Mesothelial cell of epicardium (in vitro differentiated cells): ENCODE data around the gene SYTL3. TPM values are rescaled to one million over a fixed set of nuclear protein-coding genes. Genes with fewer than 3 reads are reported as not detected.

Experiments used
- DNase-seq, 2 experiments: peaks; one replicate each; pipeline ENCODE4 v3.0.0; 2021; ENCODE audit warnings: low spot score in 2 of 2; ENCODE audit not compliant: unreplicated experiment in 2 of 2
- H3K27ac Mint-ChIP-seq: 2 replicates; pipeline ENCODE4 v1.8.0; 2021; ENCODE audit warnings: mixed read lengths
- H3K27me3 Mint-ChIP-seq: 2 replicates; pipeline ENCODE4 v1.8.0; 2021; ENCODE audit warnings: low read depth, mixed read lengths
- H3K36me3 Mint-ChIP-seq: 2 replicates; pipeline ENCODE4 v1.8.0; 2021; ENCODE audit warnings: mixed read lengths
- H3K4me1 Mint-ChIP-seq: 2 replicates; pipeline ENCODE4 v1.8.0; 2021; ENCODE audit warnings: mixed read lengths
- H3K4me3 Mint-ChIP-seq: 2 replicates; pipeline ENCODE4 v1.8.0; 2021; ENCODE audit warnings: mild to moderate bottlenecking, moderate library complexity, mixed read lengths
- H3K9me3 Mint-ChIP-seq: 2 replicates; pipeline ENCODE4 v1.8.0; 2021; ENCODE audit warnings: mixed read lengths
- CTCF ChIP-seq: fragments of 200-600 bp; sonication (generic); IDR thresholded peaks from one replicate; pipeline ENCODE4 v1.5.0; 2021; ENCODE audit warnings: antibody characterized with exemption; ENCODE audit not compliant: unreplicated experiment
- total RNA-seq: library from RNA; stranded (reverse); gene quantifications from 3 replicates; pipeline ENCODE4 v1.2.1, GENCODE V29; 2021

Gene SYTL3
- total RNA-seq, 1 donor from 2014 or later: 6.1 TPM

- H3K9me3 Mint-ChIP-seq: peaks cover 10% of the 10 kb centered on the region
- DNase-seq: no peak
- no peak for TF ChIP-seq CTCF
- H3K4me1 Mint-ChIP-seq: peaks cover 26% of the 10 kb centered on the region
- no peak overlapping the region for H3K4me3 Mint-ChIP-seq
- peaks cover 14% of the 10 kb centered on the region for H3K36me3 Mint-ChIP-seq
- H3K27me3 Mint-ChIP-seq: no peaks in the 10 kb centered on the region
- H3K27ac Mint-ChIP-seq: no peak overlapping the region
These were observed 93.3 kb downstream of the SYTL3 start for GRCh38 chr6:158743033-158743651.

- H3K4me3 Mint-ChIP-seq: no peak overlapping the region
- no peak for DNase-seq
- H3K9me3 Mint-ChIP-seq: no peaks in the 10 kb centered on the region
- H3K36me3 Mint-ChIP-seq: peaks cover 5% of the 10 kb centered on the region
- H3K27ac Mint-ChIP-seq: peak overlapping the region; percentile 92
- no peaks in the 10 kb centered on the region for H3K27me3 Mint-ChIP-seq
- H3K4me1 Mint-ChIP-seq: peaks cover 21% of the 10 kb centered on the region
- TF ChIP-seq CTCF: no peak
These were observed 95.2 kb downstream of the SYTL3 start for GRCh38 chr6:158744986-158745430.

GRCh38 chr6:158751224-158751623 lies 101.4 kb downstream of the SYTL3 start:
- Mint-ChIP-seq H3K36me3 (no peaks in the 10 kb centered on the region), H3K27ac (peak overlapping the region; percentile 69), H3K4me1 (peaks cover 34% of the 10 kb centered on the region), H3K4me3 (no peak overlapping the region), H3K27me3 (no peaks in the 10 kb centered on the region), H3K9me3 (no peaks in the 10 kb centered on the region)
- no peak for TF ChIP-seq CTCF
- DNase-seq: no peak

- no peak for TF ChIP-seq CTCF
- peak overlapping the region; percentile 72 for H3K27ac Mint-ChIP-seq
- no peaks in the 10 kb centered on the region for H3K27me3 Mint-ChIP-seq
- H3K9me3 Mint-ChIP-seq: no peaks in the 10 kb centered on the region
- no peak overlapping the region for H3K4me3 Mint-ChIP-seq
- no peaks in the 10 kb centered on the region for H3K36me3 Mint-ChIP-seq
- peaks cover 34% of the 10 kb centered on the region for H3K4me1 Mint-ChIP-seq
- DNase-seq: no peak
These were observed 102.1 kb downstream of the SYTL3 start for GRCh38 chr6:158751921-158752320.

GRCh38 chr6:158752613-158753012 lies 102.8 kb downstream of the SYTL3 start:
- Mint-ChIP-seq H3K4me3 (no peak overlapping the region), H3K36me3 (no peaks in the 10 kb centered on the region), H3K27ac (peak overlapping the region; percentile 72), H3K27me3 (no peaks in the 10 kb centered on the region), H3K4me1 (peaks cover 39% of the 10 kb centered on the region), H3K9me3 (no peaks in the 10 kb centered on the region)
- no peak for DNase-seq
- TF ChIP-seq CTCF: no peak
